ENCODE results near the gene WNT7A.

GRCh38 chr3:13854492-13854891 lies 25.4 kb downstream of the WNT7A start:
- no peak for TF ChIP-seq CTCF (IDR thresholded peaks at IDR 0.05)
- no peak for TF ChIP-seq POLR2A (IDR thresholded peaks at IDR 0.05)

Measured in prostate gland (tissue), 2 donors.